Measurements from ENCODE around the gene MLLT3. TPM values are rescaled to one million over a fixed set of nuclear protein-coding genes. Genes with fewer than 3 reads are reported as not detected.
A peak's percentile ranks its signal among the peaks of the same experiment; 100 is the strongest.

MLLT3 gene
- total and polyA plus RNA-seq, 2 of the 8 experiments (the other 6 are each of a cell fraction or from before 2014, with no cell fraction given), result 5.9 to 9.6 TPM

- no peak overlapping the region for H3K14ac ChIP-seq (ENCODE audit: insufficient read length)
- no peak for FAIRE-seq
Measured at GRCh38 chr9:20316372-20316771, 305.9 kb downstream of the MLLT3 start.

More at GRCh38 chr9:20316372-20316771, 305.9 kb downstream of the MLLT3 start:
- Histone ChIP-seq H2AFZ (ENCODE audit: low read length) (no peak overlapping the region), H3K36me3 (ENCODE audit: control insufficient read depth in 2 of 4, insufficient read depth in 4 of 4, low read length in 3 of 4) (no peaks in the 10 kb centered on the region), H3K4me1 (replicated peaks in 1 of 4; ENCODE audit: control insufficient read depth in 3 of 4, insufficient read depth in 4 of 4, low read length in 3 of 4) (peaks cover 0 to 3% (median under 1%) of the 10 kb centered on the region in 4 experiments; a peak in 2 of 7 replicates), H3K4me3 (ENCODE audit: extremely low read depth in 1 of 4, insufficient read depth in 2 of 4, low read depth in 3 of 4, low read length in 4 of 4) (no peak overlapping the region), H3K9me3 (ENCODE audit: insufficient read depth in 2 of 2, low read depth in 1 of 2, low read length in 1 of 2) (no peaks in the 10 kb centered on the region), H3K56ac (replicated peaks; ENCODE audit: insufficient read length, low read depth, low read length) (no peak overlapping the region), H3K4ac (replicated peaks; ENCODE audit: insufficient read length, low read depth, low read length) (no peak overlapping the region), H3K23me2 (ENCODE audit: low read depth, low read length) (no peaks in the 10 kb centered on the region), H2BK12ac (ENCODE audit: low read depth, low read length) (no peak overlapping the region), H2AK5ac (ENCODE audit: low read depth, low read length) (no peak overlapping the region), H3K4me2 (ENCODE audit: insufficient read depth in 1 of 2, low read depth in 2 of 2, low read length in 2 of 2) (no peak overlapping the region), H4K5ac (ENCODE audit: insufficient read length, low read depth, low read length) (no peak overlapping the region), H2BK120ac (replicated peaks; ENCODE audit: low read depth, low read length) (no peak overlapping the region), H3K79me1 (ENCODE audit: low read depth, low read length) (no peaks in the 10 kb centered on the region), H3K23ac (ENCODE audit: insufficient read length) (no peak overlapping the region), H4K20me1 (replicated peaks in 1 of 2; ENCODE audit: control insufficient read depth in 1 of 2, insufficient read depth in 2 of 2, low read length in 2 of 2) (no peaks in the 10 kb centered on the region), H4K8ac (ENCODE audit: extremely low read depth, insufficient read depth, low read length) (no peak overlapping the region), H2BK5ac (ENCODE audit: low read depth, low read length) (no peak overlapping the region), H4K91ac (replicated peaks; ENCODE audit: insufficient read length, low read length) (no peak overlapping the region), H3K79me2 (ENCODE audit: control insufficient read depth in 1 of 2, insufficient read depth in 2 of 2, low read length in 2 of 2) (no peaks in the 10 kb centered on the region), H3K9ac (replicated peaks in 1 of 4; ENCODE audit: extremely low read depth in 1 of 4, low read depth in 3 of 4, low read length in 3 of 4) (no peak overlapping the region), H2BK15ac (ENCODE audit: low read length) (no peak overlapping the region), H2BK20ac (ENCODE audit: low read length) (no peak overlapping the region), H3K18ac (ENCODE audit: extremely low read depth, low read length) (no peak overlapping the region), H3K27me3 (replicated peaks in 1 of 4; ENCODE audit: control insufficient read depth in 3 of 4, extremely low read depth in 1 of 4, insufficient read depth in 3 of 4, low read length in 3 of 4) (no peaks in the 10 kb centered on the region), H3K27ac (ENCODE audit: low read depth, low read length) (no peak overlapping the region)
- CTCF ChIA-PET (ENCODE audit: partially characterized antibody), result no interaction called here
- WGBS, 2 experiments (ENCODE audit: extremely low coverage in 1 of 2, insufficient coverage in 1 of 2, insufficient read length in 1 of 2, insufficient replicate concordance in 2 of 2, low coverage in 1 of 2, low lambda C conversion rate in 2 of 2, missing lambda C conversion rate in 1 of 2), result 89% methylated on average over 9 of the region's 9 CpGs; no CpG with 5 or more reads in 1 of the 2 experiments
- no peak for DNase-seq (ENCODE audit: low read depth in 1 of 2, low spot score in 2 of 2)
- peak; percentile 66 for TF ChIP-seq MAX (IDR thresholded peaks at IDR 0.05)
- TF ChIP-seq E2F6 (IDR thresholded peaks at IDR 0.05), result peak; percentile 89
- TF ChIP-seq TAF1 (IDR thresholded peaks at IDR 0.05; ENCODE audit: low read depth, low read length), result no peak
- POLR2A ChIA-PET (ENCODE audit: partially characterized antibody), result no interaction called here

Measured in H1 (cell line).